GM18951 (cell line): Measurements from ENCODE around the gene COL20A1.

ENCODE experiments used
- POLR2A ChIP-seq: IDR thresholded peaks from 4 replicates; pipeline ENCODE4 v1.6.1; 2011; ENCODE audit warnings: mild to moderate bottlenecking; ENCODE audit not compliant: insufficient read length, insufficient read depth; ENCODE audit errors: extremely low read depth
- in situ Hi-C: fragments of 300-500 bp; cut with MboI; formaldehyde crosslinking; loops from one replicate; pipeline ENCODE4 v1.12.0; 2022; ENCODE audit warnings: low sequenced_read_pairs, mixed read lengths, inconsistent platforms; ENCODE audit not compliant: unreplicated experiment

Gene COL20A1

DNA sequence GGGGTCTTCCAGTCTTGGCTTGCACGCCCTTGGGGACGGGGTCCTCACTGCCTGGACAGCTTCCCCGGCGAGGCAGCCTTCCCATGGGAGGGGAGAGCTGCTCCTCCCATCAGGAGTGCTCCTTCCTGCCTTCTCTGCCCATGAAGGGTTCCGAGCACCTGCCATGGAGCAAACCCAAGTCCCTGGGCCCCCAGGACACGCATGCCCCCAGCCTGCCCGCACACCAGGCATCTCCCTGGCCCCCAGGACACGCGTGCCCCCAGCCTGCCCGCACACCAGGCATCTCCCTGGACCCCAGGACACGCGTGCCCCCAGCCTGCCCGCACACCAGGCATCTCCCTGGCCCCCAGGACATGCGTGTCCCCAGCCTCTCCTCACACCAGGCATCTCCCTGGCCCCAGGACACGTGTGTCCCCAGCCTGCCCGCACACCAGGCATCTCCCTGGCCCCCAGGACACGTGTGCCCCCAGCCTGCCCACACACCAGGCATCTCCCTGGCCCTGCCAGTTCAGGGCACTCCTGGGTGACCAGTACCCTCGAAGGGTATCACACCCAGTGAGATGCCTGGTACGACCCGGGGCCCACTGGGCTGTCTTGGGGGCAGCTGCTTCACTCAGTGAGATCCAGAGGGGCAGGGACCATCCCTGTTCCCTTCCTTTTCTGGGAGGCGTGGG, 21.7 kb downstream of the COL20A1 start:
- in situ Hi-C loops: no loop called here
- TF ChIP-seq POLR2A: no peak

- no peak for TF ChIP-seq POLR2A
- in situ Hi-C loops: no loop called here
These were observed 22.3 kb downstream of the COL20A1 start for GRCh38 chr20:63315240-63315689.

DNA sequence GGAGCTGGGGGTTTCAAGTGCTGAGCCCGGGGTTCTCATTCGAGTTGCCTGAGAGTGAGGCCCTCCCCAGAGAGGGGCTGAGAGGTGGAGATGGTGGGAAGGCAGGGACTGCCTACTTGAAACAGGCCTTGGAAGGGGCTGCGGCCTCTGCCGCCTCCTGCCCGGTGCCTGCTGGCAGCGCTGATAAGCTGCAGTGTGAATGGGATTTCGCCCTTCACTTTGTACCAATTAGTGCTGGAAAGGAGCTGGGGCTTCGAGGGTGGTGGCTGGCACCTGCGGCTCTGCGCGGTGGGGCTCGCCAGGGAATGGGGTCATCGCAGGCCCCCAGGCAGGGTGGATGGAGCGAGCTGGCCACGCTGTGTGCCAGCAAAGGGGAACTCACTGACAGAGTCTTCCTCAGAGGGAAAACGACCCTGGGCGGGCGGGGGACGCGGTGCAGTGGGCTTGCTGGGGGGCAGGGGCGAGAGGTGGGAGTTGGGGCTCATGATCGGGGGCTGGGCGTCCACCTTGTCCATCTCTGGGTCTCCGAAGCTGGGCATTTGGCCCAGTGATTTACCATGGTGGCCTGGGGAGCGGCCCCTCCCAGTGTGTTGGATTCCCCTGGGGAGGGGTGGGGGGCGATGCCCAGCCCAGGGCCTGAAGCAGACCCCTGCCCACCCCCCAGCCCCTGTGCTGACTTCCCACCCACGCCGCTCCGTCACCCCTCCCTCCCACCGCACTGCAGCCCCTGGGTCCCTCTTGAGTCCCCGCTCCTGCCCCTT, 22.9 kb downstream of the COL20A1 start:
- TF ChIP-seq POLR2A: no peak
- in situ Hi-C loops: no loop called here

GRCh38 chr20:63316502-63316921, 23.5 kb downstream of the COL20A1 start:
- in situ Hi-C loops: no loop called here
- no peak for TF ChIP-seq POLR2A

DNA sequence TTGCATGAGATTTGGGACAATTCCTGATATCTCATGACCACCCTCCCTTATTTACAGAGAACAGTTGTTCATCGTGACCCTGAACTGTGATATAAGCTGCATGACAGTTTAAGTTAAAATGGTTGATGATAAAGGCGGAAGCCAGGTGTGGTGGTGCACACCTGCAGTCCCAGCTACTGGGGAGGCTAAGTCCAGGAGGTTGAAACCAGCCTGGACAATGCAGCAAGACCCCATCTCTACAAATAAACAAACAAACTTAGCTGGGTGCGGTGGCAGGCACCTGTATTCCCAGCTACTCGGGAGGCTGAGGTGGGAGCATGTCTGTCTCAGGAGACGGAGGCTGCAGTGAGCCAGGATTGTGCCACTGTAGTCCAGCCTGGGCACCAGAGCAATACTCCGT, 24.1 kb downstream of the COL20A1 start:
- in situ Hi-C loops: no loop called here
- TF ChIP-seq POLR2A: no peak

DNA sequence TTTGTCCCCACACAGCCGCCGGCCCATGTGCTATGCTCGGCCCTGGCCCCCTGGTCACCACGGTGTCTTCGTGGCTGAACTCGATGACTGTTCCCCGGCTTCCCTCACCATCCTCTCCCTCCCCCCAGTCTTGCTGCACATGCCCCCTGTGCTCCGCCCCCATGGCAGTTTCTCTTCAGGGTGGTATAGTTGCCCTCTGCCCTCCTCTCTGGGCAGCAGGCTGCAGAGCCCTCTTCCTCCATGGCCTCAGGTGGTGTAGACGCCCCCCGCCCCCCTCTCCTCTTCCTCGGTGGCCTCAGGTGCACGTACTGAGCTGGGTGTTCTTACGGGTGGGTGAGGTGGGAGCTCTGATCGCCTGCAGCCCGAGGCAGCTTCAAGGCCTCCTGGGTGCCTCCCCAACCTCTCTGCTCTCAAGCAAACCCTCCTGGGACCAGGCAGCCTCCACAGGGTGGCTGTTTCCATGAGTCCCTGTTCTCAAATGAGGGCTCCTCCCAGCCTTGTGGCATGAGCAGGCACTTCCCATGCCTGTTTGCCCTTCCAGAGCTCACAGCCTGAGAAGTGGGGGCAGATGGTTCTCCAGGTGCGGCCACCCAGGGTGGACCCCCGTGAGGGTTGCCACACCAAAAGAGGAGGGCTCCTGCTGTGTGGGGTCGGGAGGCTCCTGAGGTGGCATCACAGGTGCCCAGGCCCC, 24.8 kb downstream of the COL20A1 start:
- in situ Hi-C loops: no loop called here

GRCh38 chr20:63318391-63319163, 25.6 kb downstream of the COL20A1 start:
- in situ Hi-C loops: no loop called here
- TF ChIP-seq POLR2A: no peak

More for the DNA sequence above, 24.8 kb downstream of the COL20A1 start:
- TF ChIP-seq POLR2A: no peak

- no peak for TF ChIP-seq POLR2A
- in situ Hi-C loops: no loop called here
These were observed 26.4 kb downstream of the COL20A1 start for GRCh38 chr20:63319164-63320040.

DNA sequence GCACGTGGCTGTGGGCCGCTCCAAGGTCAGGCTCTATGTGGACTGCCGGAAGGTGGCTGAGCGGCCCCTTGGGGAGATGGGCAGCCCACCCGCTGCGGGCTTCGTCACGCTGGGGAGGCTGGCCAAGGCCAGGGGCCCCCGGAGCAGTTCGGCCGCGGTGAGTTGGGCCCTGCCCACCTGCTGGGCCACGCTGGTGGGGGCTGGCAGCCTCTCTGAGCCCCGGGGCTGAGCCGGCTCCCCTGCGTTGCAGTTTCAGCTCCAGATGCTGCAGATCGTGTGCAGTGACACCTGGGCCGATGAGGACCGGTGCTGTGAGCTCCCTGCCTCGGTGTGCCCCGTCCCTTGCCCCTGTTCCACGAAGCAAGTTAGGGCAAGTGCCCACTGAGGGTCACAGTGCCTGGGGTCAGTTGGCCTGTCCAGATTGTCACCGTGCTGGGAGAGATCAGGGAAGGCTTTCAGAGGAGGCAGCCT, 27.1 kb downstream of the COL20A1 start:
- TF ChIP-seq POLR2A: no peak
- in situ Hi-C loops: no loop called here

DNA sequence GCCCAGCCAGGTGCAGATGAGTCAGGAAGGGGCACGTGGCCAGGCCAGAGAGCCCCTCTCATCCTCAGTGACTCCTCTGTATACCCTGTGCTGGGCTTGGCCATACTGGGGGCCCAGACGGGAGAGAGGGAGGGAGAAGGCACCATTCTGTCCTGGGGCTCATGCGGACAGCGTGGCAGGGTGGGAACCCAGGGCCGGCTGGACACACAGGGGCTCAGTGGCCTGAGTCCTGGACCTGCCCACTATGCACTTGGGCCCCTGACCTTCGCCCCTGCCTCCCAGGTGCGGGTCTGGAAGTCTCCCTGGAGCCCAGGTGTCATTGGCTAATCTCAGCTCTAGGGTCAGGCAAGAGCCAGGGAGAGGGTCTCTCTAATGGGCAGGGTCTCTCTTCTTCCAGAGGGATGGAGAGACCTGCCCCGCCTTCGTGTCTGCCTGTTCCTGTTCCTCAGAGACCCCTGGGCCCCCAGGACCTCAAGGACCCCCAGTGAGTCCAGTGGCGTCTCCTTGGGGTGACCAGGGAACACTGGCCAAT, 27.7 kb downstream of the COL20A1 start:
- no peak for TF ChIP-seq POLR2A

DNA sequence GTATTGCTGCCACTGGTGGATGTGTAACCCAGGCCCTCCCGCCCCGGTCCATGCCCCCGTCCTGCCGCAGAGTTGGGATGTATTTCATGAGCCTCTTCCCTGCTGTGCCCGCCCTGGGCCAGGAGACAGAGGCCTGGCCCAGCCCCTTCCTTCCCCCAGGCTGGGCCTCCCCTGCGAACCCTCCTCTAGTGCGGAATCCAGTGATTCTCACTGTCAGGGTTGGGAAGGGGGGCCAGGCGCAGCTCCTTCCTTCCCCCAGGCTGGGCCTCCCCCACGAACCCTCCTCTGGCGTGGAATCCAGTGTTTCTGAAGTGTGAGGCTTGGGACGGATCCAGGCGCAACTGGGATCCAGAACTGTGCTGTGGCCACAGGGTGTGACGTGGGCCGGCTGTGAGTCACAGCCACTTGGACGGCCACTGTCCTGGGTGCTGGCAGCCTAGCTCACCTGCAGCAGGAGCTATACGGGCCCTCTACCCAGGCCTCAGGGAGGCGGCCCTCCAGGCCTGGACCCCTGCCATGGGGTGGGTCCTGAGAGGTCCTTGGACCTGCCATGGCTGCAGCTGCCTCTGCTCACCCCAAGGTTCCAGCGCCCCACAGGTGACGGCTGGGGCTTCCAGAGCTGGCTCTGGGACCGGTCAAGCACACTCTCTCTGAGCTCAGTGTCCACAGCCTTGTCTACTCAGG, 28.3 kb downstream of the COL20A1 start:
- in situ Hi-C loops: no loop called here
- no peak for TF ChIP-seq POLR2A

More for the DNA sequence above, 27.7 kb downstream of the COL20A1 start:
- in situ Hi-C loops: no loop called here
